GM21576 (cell line): ENCODE measurements around the gene CLIP1.
"Not testable (repeated sequence)": the region's sequence is repeated elsewhere in the genome, so short reads cannot be mapped to it uniquely, and the experiment has no call there.

Source experiments
- ATAC-seq: cut with Tn5 transposase; IDR thresholded peaks from one replicate; pipeline ENCODE4 v1.9.1; 2021; ENCODE audit warnings: mild to moderate bottlenecking, moderate library complexity; ENCODE audit not compliant: unreplicated experiment

CLIP1 gene

DNA sequence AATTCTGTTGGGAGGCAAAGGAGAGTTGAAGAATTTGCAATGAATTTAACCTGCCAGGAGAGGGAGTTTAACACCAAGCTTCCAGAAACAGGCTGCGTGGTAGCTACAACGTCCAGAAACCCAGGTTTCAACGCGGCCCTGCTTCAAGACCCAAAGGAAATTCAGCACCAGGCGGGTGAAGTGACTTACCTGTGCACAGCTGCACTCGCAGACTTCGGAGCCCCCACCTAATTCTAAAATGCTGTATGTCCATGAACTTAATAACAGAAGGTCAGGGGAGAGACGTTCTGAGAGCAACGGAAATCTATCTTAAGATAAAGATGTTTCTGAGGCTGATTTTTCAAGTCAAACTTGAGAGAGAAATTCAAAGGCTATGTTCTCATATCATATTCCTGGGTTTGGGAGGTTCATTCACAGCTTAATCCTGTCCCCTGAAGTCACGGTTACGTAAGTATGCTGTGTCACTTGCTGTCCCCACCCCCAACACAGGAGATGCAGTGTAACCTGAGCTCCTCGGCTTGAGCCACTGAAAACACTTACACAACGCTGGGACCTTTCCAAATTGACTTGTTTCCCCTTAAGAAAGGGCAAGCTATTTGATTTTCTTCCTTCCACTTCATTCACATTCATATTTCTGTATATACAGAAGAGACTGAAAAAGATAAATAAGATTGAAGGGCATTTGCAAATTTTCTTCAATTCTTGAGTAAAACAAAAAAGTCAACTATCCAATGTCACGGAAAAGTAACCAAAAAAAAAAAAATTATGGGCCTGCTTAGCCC lies 22.7 kb downstream of the CLIP1 start:
- ATAC-seq: no peak

DNA sequence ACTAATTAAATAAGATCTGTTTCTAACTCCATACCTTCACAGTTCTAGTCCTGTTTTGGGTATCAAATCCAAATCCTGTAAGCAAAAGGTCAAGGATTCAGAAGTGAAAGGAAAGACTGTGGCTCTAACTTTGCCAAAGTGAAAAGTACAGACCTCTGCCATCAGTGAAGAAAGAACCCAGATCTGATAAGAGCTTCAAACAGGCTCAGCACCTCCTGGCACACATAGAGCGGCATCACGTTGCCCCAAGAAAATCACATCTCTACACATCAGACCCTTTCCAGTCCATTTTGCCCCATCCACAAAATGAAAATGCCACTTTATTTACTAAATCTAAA lies 23.2 kb downstream of the CLIP1 start:
- ATAC-seq: no peak

DNA sequence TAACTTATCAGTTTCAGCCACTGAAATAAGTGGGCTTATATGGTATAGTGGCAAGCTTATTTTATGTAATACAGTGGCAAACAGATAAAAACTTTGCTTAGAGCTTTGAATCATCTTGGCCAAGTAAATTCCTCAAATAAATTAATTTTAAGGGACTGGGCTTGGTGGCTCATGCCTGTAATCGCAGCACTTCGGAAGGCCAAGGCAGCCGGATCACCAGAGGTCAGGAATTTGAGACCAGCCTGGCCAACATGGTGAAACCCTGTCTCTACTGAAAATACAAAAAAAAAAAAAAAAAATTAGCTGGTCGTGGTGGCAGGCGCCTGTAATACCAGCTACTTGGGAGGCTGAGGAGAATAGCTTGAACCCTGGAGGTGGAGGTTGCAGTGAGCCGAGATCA lies 24.5 kb downstream of the CLIP1 start:
- ATAC-seq: not testable (repeated sequence)

DNA sequence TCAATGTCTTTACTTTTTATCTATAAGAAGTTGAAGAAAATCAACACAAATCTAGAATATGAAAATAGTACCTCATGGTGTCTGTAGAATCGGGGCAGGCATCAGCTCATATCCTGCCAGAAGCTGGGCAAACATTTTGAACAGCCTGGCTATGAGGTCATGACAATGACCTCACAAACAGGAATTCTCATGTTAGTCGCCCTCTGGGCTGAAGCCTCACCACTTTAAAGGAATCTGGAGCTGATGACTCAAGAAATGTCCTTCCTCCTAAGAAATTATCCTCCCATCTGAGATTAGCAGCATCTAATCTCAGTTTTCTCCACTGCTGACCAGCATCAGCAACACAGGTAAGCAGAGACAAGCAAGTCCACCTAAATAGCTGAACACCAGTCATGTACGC lies 27.1 kb downstream of the CLIP1 start:
- ATAC-seq: no peak

DNA sequence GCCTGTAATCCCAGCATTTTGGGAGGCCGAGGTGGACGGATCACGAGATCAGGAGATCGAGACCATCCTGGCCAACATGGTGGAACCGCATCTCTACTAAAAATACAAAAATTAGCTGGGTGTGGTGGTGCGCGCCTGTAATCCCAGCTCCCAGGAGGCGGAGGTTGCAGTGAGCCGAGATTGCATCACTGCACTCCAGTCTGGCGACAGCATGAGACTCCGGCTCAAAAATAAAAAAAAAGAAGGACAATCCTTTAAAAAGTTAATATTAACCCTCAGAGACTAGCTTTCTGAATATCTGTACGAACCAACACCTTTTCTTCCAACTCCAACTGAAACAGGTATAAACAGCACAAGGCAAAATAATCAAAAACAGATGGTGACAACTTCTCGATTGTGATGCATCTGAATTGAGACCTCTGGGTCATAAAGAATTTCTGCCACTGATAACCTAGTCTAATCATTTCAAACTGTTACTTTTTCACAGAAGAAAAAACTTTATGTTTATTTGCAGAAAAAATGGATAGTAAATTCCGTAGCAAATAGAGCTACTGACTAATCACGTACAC lies 27.8 kb downstream of the CLIP1 start:
- ATAC-seq: no peak

DNA sequence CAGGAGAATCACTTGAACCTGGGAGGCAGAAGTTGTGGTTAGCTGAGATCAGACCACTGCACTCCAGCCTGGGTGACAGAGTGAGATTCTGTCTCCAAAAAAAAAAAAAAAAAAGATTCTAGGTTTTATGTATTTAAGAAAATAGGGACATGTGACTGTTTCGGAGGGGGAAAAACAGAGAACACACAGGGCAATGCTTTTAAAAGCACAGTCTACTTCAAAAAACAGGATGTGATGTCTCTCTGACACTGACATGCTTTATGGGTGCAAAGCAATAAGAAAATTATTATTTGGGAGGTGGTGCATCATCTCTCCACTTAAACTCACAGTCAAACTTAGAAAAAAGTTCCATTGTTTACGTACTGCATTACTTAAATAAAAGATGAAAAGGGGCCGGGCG lies 28.7 kb downstream of the CLIP1 start:
- ATAC-seq: no peak

DNA sequence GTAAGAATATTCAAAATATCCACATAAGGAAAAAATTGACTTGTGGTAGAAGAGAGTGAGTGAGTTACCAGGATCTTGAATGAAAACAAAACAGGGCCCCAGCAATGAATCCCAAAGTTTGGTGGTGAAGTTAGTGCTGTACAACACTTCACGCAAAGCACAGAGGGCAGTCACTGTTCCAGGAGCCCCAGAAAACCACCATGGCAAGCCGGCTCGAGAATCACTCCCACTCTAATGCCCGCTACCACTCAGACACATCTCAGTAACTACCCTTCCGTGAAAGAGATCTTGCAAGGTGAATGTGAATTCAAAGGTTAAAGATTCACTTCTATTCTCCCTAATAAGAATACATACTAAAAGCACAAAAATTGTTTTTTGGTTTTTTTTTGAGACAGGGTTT lies 30.1 kb downstream of the CLIP1 start:
- ATAC-seq: no peak

DNA sequence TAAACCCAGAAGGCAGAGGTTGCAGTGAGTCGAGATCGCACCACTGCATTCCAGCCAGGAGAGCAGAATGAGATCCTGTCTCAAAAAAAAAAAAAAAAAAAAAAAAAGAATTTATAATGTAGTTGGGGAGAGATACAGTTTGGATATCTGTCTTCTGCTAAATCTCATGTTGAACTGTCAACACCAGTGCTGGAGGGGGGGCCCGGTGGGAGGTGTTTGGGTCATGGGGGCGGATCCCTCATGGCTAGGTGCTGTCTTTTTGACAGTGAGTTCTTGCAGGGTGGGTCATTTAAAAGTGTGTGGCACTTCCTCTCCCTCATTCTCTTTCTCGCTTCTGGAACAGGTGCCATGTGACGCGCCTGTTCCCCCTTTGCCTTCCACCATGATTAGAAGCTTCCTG lies 32.8 kb downstream of the CLIP1 start:
- no peak for ATAC-seq

DNA sequence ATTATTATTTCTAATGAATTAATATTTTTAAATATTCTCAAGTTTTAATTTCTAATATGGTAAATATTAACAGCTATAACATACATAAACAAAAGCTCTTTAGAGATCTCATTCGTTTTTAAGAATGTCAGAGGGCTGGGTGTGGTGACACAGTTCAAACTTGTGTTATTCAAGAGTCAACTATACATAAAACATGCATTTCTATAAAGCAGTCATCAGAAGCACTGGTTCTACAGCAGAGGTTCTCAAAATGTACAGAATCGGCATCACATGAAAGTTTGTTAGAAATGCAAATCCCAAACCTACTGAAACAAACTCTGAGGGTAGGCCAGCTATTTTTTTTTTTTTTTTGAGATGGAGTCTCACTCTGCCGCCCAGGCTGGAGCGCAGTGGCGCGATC lies 34.6 kb downstream of the CLIP1 start:
- no peak for ATAC-seq

DNA sequence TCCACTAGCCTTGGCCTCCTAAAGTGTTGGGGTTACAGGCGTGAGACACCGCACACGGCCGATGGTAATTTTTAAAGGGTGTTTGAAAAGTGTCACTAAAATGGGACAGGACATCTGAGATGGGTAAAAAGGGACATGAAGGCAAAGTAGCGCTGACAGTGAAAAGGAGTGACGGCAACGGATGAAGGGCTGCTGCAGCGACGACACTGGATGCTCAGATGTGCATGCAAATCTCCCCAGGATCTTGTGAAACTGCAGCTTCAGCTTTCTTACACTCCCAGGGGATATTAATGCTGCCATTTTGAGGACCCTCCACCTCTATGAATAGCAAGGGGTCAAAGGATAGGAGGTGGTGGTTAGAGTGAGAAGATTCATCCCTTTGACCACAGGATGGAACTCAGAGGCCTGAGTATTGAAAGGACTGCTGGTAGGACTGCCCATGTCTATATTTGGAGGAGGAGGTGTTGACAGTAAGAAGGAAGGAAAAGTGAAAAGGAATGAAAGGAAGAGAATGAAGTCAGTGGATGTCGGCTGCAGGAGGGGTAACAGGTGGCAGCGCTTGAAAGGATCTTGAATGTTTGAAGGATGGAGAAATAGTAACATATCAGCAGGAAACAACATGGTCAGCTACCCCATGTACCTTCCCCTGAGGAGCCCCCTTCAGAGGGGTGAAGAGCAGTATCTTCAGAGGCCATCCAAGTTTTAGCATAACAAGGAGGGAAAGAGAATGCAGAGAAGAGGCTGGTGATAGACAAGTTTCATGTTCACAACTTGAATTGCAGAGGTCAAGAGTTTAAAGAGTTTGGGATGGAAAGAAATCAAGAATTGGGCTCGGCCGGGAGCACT lies 37.1 kb downstream of the CLIP1 start:
- no peak for ATAC-seq

DNA sequence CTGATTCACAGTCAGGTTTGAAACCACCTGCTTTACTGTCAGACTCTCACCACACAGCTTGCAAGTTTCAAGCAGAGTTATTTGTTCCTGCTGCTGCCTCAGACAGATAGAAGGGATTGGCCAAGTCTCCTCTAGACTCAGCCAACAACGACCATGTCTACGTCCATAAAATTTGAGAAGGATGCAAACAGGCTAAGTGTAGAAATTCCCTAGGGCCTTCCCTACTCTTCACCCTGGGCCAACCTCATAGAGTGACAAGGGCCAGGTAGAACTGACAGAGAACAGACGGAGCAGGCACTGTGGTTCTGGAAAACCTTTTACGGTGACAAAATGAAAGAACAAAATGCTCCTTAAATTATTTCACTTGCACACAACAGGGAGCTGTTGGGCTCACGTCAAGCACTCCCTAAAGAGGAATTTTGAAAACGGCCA lies 39.5 kb downstream of the CLIP1 start:
- no peak for ATAC-seq

DNA sequence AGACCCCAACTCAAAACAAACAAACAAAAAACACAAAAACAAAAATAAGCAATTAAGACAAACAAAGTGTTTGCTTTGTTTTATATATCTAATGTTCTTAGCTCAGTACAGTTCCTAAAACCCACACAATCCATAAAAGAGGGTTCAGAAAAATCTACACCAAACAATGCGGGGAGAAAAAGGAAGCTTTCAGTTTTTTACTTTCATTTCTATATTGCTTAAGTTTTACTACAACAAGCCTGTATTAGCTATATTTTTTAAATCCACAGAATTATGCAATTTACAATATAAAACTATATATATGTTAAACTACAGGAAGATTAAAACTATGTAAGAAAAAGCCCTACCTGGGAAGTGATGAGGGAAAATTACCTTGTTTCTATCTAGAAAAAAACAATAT lies 41.4 kb downstream of the CLIP1 start:
- ATAC-seq: no peak

DNA sequence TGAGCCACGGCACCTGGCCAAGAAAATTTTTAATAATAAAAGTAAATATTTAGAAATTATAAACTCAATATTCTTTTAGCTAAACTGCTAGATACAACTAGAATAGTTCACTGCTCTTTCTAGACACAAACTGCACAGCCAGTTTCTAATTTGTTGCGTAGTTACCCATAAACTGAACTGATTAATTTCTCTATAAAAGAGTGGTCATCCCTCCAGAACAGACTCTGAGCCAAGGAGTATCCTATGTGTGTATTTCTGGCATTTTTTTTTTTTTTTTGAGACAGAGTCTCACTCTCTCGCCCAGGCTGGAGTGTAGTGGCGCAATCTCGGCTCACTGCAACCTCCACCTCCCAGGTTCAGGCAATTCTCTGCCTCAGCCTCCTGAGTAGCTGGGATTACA lies 45.7 kb downstream of the CLIP1 start:
- not testable (repeated sequence) for ATAC-seq

DNA sequence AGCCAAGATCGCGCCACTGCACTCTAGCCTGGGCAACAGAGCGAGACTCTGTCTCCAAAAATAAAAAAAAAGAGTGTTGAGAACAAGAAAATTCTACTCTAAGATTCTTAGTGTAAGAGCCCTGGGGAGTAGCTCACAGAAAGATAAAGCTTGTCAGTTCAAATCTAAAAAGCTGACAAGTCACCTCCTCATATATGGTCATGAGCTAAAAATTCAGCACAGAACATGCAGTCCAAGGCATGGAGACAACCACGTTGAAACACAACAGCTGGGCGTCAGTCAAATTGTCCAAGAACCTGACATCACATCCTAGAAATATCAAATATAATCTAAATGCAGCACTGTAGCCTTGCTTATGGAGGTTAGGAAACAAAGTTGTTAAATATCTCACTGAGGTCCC lies 47.8 kb downstream of the CLIP1 start:
- ATAC-seq: no peak

DNA sequence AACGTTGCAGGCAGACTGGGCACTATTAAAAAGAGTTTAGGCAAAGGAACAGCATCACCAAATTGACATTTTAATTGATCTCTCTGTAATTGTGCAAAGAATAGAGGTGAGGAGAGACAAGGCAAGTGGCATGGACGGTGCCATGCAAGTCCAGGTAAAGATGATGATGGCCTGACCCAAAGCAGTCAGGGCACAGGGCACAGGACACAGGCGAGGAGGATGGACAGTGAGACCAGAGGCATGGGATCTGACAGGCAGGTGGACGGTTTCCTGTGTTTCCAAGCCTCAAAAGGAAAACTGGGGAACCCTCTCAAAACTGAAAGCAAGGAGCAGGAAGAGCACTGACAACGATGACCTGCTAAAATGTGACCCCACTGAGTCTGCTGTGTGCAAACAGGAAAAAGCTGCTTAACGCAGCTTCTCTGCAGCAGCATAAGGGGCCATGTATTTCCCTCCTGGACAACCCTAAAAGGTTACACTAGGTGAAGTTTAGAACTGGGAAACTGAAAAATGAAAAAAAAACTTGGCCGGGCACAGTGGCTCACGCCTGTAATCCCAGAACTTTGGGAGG lies 50.9 kb downstream of the CLIP1 start:
- no peak for ATAC-seq

DNA sequence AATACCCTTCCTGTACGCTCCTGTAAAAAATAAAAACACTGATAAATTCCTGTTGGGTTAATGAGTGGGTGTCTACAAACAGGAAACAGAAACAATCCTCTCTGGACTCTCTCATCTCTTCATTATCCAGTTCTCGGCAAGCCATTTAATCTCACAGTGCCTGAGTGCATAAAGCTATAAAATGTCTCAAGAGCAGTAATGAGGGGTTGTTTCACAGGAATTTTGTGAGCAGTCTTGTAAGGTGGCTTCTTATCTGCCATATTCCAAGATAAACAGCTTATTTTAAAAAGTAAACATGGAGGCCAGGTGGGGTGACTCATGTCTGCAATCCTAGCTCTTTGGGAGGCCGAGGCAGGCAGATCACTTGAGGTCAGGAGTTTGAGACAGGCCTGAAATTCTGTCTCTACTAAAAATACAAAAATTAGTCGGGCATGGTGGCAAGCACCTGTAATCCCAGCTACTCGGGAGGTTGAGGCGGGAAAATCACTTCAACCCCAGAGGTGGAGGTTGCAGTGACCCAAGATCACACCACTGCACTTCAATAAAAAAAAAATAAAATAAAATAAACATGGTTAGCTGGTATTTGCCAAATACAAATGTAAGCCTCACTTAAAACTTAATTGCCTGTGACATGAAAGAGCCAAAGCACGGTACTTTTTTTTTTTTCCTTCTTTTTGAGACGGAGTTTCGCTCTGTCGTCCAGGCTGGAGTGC lies 54.0 kb downstream of the CLIP1 start:
- ATAC-seq: no peak

DNA sequence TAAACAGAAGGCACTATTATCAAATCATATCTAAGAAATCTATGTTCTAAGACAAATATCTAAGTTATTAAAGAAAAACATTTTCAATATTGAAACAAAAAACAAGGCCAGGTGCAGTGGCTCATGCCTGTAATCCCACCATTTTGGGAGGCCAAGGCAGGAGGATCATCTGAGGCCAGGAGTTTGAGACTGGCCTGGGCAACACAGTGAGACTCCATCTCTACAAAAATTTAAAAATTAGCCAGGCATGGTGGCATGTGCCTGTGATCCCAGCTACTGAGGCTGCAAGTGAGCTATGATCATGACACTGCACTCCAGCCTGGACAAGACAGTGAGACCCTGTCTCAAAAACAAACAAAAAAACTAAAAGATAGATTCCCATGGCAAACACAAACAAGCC lies 54.8 kb downstream of the CLIP1 start:
- ATAC-seq: not testable (repeated sequence)

DNA sequence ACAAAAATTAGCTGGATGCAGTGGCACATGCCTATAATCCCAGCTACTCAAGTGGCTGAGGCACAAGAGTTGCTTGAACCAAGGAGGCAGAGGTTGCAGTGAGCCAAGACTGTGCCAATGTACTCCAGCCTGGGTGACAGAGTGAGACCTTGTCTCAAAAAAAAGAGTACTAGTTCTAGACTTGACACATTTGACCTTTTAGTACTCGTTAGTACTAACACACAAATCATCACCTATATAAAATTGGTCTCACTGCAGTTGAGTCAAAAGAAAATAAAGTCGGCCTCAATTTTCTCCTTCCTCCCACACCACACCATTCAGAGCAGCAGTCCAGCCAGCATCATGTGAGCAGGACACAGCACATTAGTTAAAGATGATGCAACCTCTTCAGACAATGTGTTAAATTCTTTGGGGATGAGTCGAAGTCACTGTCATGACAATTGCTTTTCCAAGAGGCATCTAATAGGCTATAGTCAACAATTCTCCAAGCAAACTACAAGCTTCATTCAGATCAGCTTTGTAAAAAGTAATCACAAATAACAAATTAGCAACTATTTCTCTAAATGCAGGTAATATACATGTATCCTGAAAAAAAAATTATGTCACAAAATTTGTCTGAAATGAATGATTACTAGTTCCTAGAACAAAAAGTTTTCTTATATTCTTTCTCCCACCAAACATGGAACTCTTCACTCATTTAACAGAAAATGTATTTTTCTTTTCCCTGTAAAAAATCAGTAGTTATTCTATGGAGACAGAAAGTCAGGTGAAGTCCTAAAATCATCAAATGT lies 55.6 kb downstream of the CLIP1 start:
- ATAC-seq: no peak

DNA sequence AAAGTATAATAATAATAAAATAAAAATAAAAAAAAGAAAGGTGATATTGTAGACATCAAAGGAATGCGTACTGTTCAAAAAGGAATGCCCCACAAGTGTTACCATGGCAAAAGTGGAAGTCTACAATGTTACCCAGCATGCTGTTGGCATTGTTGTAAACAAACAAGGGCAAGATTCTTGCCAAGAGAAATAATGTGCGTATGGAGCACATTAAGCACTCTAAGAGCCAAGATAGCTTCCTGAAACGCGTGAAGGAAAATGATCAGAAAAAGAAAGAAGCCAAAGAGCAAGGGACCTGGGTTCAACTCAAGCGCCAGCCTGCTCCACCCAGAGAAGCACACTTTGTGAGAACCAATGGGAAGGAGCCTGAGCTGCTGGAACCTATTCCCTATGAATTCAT lies 57.2 kb downstream of the CLIP1 start:
- not testable (repeated sequence) for ATAC-seq

DNA sequence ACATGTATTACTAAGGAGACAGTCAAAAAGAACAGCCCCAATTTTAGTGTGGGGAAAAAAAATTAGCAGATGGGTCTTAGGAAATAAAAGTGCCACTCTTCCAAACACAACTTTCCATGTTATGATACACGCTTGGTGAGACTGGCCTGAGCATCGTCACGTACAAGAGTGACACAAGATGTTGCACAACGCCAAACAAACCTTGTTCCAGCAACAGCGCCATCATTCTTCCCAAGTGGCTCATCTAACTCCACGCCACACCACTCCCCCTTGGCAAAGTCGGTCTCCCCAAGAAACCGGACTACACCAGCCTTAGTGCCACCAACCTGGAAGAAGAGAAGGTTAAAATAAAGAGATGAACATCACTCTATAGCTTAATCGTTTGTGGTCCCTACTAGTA lies 58.7 kb downstream of the CLIP1 start:
- no peak for ATAC-seq
